Measurements from ENCODE around the gene RNF224. TPM values are rescaled to one million over a fixed set of nuclear protein-coding genes. Genes with fewer than 3 reads are reported as not detected.

The RNF224 gene
- total and polyA plus RNA-seq, 2 of the 13 experiments (the other 11 are each of a cell fraction or from before 2014, with no cell fraction given) = 0.09 TPM; not detected in 1

DNA sequence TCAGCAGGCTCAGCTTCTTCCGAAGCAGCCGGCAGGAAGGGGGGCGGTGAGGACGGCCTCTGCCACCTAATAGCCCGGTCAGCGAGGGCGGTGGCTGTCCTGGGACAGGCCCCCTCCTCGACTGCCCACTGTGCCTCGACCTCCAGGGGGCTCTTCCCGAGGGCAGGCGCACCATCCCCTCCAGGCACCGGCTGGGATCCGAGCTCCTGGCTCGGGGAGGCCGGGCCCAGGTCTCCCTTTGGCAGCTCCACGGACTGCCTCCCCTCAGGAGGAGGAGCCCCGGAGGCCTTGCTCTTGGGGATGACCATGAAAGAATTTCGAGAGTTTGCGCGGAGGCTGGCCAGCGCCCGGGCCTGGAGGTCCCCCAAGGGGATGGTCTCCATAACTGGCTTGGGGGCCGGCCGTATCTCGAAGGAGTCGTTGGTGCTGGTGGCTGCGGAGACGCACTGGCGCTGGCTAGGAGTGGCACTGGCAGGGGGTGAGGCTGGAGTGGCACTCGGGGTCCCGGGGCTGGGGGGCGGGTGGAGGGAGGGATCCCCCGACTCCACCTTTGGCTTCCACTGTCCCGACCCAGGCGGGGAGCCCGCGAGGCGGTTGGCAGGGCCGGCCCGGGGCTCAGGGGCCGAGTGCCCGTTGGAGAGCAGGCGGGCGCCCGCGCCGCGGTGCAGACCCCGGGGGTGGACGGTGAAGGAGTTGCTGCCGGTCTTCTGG, 27.7 kb upstream of the RNF224 start (continued):
- TF ChIP-seq CENPX (CRISPR knock-in tag; IDR thresholded peaks at IDR 0.05) = no peak
- TF ChIP-seq RORA (CRISPR knock-in tag; IDR thresholded peaks at IDR 0.05) = no peak
- TF ChIP-seq, protein P1, sequence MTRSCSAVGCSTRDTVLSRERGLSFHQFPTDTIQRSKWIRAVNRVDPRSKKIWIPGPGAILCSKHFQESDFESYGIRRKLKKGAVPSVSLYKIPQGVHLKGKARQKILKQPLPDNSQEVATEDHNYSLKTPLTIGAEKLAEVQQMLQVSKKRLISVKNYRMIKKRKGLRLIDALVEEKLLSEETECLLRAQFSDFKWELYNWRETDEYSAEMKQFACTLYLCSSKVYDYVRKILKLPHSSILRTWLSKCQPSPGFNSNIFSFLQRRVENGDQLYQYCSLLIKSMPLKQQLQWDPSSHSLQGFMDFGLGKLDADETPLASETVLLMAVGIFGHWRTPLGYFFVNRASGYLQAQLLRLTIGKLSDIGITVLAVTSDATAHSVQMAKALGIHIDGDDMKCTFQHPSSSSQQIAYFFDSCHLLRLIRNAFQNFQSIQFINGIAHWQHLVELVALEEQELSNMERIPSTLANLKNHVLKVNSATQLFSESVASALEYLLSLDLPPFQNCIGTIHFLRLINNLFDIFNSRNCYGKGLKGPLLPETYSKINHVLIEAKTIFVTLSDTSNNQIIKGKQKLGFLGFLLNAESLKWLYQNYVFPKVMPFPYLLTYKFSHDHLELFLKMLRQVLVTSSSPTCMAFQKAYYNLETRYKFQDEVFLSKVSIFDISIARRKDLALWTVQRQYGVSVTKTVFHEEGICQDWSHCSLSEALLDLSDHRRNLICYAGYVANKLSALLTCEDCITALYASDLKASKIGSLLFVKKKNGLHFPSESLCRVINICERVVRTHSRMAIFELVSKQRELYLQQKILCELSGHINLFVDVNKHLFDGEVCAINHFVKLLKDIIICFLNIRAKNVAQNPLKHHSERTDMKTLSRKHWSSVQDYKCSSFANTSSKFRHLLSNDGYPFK (CRISPR knock-in tag; IDR thresholded peaks at IDR 0.05; ENCODE audit: borderline replicate concordance) = no peak
- no peak for TF ChIP-seq ZNF367 (CRISPR knock-in tag; IDR thresholded peaks at IDR 0.05; ENCODE audit: borderline replicate concordance)
- TF ChIP-seq ZNF207 (IDR thresholded peaks at IDR 0.05; ENCODE audit: borderline replicate concordance) = no peak
- TF ChIP-seq, protein P2, sequence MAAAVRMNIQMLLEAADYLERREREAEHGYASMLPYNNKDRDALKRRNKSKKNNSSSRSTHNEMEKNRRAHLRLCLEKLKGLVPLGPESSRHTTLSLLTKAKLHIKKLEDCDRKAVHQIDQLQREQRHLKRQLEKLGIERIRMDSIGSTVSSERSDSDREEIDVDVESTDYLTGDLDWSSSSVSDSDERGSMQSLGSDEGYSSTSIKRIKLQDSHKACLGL (CRISPR knock-in tag; IDR thresholded peaks at IDR 0.05) = 0 out of 2 replicates have a peak, but pooled peaks have one; percentile 37
- TF ChIP-seq GABPA (IDR thresholded peaks at IDR 0.05; ENCODE audit: low read depth, low read length) = no peak
- TF ChIP-seq GABPA (CRISPR knock-in tag; IDR thresholded peaks at IDR 0.05; ENCODE audit: low read depth) = no peak
- TF ChIP-seq ZNF776 (CRISPR knock-in tag; IDR thresholded peaks at IDR 0.05) = no peak
- no peak for TF ChIP-seq ZNF205 (CRISPR knock-in tag; IDR thresholded peaks at IDR 0.05)
- no peak for TF ChIP-seq ZNF558 (CRISPR knock-in tag; IDR thresholded peaks at IDR 0.05; ENCODE audit: borderline replicate concordance)
- no peak for TF ChIP-seq ZNF713 (CRISPR knock-in tag; IDR thresholded peaks at IDR 0.05)
- no peak for TF ChIP-seq MXD4 (CRISPR knock-in tag; IDR thresholded peaks at IDR 0.05)
- TF ChIP-seq ZKSCAN5 (CRISPR knock-in tag; IDR thresholded peaks at IDR 0.05) = no peak
- TF ChIP-seq, protein P3, sequence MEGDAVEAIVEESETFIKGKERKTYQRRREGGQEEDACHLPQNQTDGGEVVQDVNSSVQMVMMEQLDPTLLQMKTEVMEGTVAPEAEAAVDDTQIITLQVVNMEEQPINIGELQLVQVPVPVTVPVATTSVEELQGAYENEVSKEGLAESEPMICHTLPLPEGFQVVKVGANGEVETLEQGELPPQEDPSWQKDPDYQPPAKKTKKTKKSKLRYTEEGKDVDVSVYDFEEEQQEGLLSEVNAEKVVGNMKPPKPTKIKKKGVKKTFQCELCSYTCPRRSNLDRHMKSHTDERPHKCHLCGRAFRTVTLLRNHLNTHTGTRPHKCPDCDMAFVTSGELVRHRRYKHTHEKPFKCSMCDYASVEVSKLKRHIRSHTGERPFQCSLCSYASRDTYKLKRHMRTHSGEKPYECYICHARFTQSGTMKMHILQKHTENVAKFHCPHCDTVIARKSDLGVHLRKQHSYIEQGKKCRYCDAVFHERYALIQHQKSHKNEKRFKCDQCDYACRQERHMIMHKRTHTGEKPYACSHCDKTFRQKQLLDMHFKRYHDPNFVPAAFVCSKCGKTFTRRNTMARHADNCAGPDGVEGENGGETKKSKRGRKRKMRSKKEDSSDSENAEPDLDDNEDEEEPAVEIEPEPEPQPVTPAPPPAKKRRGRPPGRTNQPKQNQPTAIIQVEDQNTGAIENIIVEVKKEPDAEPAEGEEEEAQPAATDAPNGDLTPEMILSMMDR (CRISPR knock-in tag; IDR thresholded peaks at IDR 0.05) = peak; percentile 41
- no peak for TF ChIP-seq ASH2L (IDR thresholded peaks at IDR 0.05; ENCODE audit: insufficient read length, low read depth, low read length)
- TF ChIP-seq GFI1 (CRISPR knock-in tag; IDR thresholded peaks at IDR 0.05; ENCODE audit: borderline replicate concordance) = no peak
- TF ChIP-seq ZNF225 (CRISPR knock-in tag; IDR thresholded peaks at IDR 0.05) = no peak
- no peak for TF ChIP-seq POLR2A (IDR thresholded peaks at IDR 0.05; ENCODE audit: insufficient read depth in 1 of 2, low read depth in 2 of 2, low read length in 2 of 2)
- TF ChIP-seq, protein P4, sequence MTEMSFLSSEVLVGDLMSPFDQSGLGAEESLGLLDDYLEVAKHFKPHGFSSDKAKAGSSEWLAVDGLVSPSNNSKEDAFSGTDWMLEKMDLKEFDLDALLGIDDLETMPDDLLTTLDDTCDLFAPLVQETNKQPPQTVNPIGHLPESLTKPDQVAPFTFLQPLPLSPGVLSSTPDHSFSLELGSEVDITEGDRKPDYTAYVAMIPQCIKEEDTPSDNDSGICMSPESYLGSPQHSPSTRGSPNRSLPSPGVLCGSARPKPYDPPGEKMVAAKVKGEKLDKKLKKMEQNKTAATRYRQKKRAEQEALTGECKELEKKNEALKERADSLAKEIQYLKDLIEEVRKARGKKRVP (CRISPR knock-in tag; IDR thresholded peaks at IDR 0.05) = no peak
- no peak for TF ChIP-seq DNMT3B (CRISPR knock-in tag; conservative IDR thresholded peaks at IDR 0.05)
- TF ChIP-seq ZKSCAN8 (CRISPR knock-in tag; IDR thresholded peaks at IDR 0.05; ENCODE audit: borderline replicate concordance) = no peak
- no peak for TF ChIP-seq ZNF30 (CRISPR knock-in tag; IDR thresholded peaks at IDR 0.05)
- TF ChIP-seq TFAP4 (IDR thresholded peaks at IDR 0.05; ENCODE audit: borderline replicate concordance, low read depth) = no peak
- TF ChIP-seq DR1 (CRISPR knock-in tag; IDR thresholded peaks at IDR 0.05) = no peak
